GM18909 (cell line): Measurements from ENCODE around the gene ARHGEF37.

Experiments
- ATAC-seq: cut with Tn5 transposase; IDR thresholded peaks from one replicate; pipeline ENCODE4 v1.9.1; 2021; ENCODE audit warnings: mild to moderate bottlenecking; ENCODE audit not compliant: unreplicated experiment, poor library complexity

The ARHGEF37 gene

GRCh38 chr5:149599375-149599774, 18.1 kb downstream of the ARHGEF37 start:
- no peak for ATAC-seq

- ATAC-seq = no peak
These were observed 19.6 kb downstream of the ARHGEF37 start for GRCh38 chr5:149600932-149601331.

- ATAC-seq = no peak
These were observed 21.9 kb downstream of the ARHGEF37 start for GRCh38 chr5:149603210-149603609.

GRCh38 chr5:149603920-149604319, 22.6 kb downstream of the ARHGEF37 start:
- ATAC-seq = no peak

GRCh38 chr5:149604321-149604720, 23.0 kb downstream of the ARHGEF37 start:
- ATAC-seq = no peak

GRCh38 chr5:149605354-149605997, 24.2 kb downstream of the ARHGEF37 start:
- ATAC-seq = no peak

- ATAC-seq = peak; percentile 96
These were observed 24.9 kb downstream of the ARHGEF37 start for GRCh38 chr5:149605998-149606724.

GRCh38 chr5:149608936-149609545, 27.7 kb downstream of the ARHGEF37 start:
- no peak for ATAC-seq

GRCh38 chr5:149609640-149610219, 28.4 kb downstream of the ARHGEF37 start:
- ATAC-seq = no peak

- ATAC-seq = no peak
These were observed 29.4 kb downstream of the ARHGEF37 start for GRCh38 chr5:149610589-149611255.

GRCh38 chr5:149611326-149611725, 30.0 kb downstream of the ARHGEF37 start:
- no peak for ATAC-seq

- ATAC-seq = no peak
These were observed 33.0 kb downstream of the ARHGEF37 start for GRCh38 chr5:149614034-149614907.

- no peak for ATAC-seq
These were observed 34.7 kb downstream of the ARHGEF37 start for GRCh38 chr5:149615976-149616375.

GRCh38 chr5:149616727-149617285, 35.5 kb downstream of the ARHGEF37 start:
- ATAC-seq = peak; percentile 81

- no peak for ATAC-seq
These were observed 36.5 kb downstream of the ARHGEF37 start for GRCh38 chr5:149617760-149618306.

- peak; percentile 48 for ATAC-seq
These were observed 37.4 kb downstream of the ARHGEF37 start for GRCh38 chr5:149618581-149619248.

- ATAC-seq = no peak
These were observed 40.3 kb downstream of the ARHGEF37 start for GRCh38 chr5:149621415-149622098.

GRCh38 chr5:149622466-149622865, 41.2 kb downstream of the ARHGEF37 start:
- ATAC-seq = no peak
